ENCODE data around the gene LYL1. TPM values are rescaled to one million over a fixed set of nuclear protein-coding genes. Genes with fewer than 3 reads are reported as not detected.

Gene LYL1
- total RNA-seq, 1 experiment from 2014 or later, result 0.63 TPM

DNA sequence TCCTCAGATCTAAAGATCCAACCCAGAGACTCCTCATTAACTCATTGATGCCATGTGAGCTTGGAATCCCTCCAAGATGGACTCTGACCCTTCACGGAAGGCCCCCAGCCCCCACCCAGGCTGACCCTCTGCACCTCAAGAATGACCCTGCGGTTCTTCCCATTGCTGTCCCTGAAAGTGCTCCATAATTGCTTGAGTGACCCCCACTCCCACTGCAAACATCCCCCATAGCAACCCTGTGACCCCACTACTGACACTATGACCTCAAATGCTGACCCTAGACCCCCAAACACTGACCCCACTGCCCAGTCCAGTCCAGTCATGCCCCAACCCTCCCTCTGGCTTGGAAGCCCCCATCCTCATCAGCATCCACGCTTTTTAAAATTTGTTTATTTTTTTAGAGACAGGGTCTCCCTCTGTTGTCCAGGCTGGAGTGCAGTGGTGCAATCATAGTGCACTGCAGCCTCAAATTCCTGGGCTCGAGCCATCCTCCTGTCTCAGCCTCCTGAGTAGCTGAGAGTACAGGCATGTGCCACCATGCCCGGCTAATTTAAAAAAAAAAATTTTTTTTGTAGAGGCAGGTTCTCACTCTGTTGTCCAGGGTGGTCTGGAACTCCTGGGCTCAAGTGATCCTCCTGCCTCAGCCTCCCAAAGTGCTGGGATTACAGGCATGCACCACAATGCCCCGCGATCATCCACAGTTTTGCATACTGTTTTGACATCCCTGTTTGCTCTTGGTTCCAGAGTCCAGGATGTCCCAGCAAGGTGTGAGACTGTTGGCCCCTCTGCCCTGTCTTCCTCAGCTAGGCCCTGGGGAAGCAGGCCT, 855 bp downstream of the LYL1 start:
- H3K4me1 ChIP-seq (ENCODE audit: insufficient read depth, low read length), result no peaks in the 10 kb centered on the region
- WGBS (ENCODE audit: extremely low coverage, insufficient read length, low lambda C conversion rate), result no CpG with 5 or more reads among the region's 7 CpGs
- no peak overlapping the region for H3T11ph ChIP-seq (ENCODE audit: low read length)
- H3K9me3 ChIP-seq (ENCODE audit: control insufficient read depth, low read depth, low read length), result no peaks in the 10 kb centered on the region
- TF ChIP-seq CTCF (conservative IDR thresholded peaks at IDR 0.05), result no peak
- DNase-seq, result no peak
- no peak overlapping the region for H4K5ac ChIP-seq (ENCODE audit: insufficient read length, low read depth, low read length)
- no peak overlapping the region for H3K56ac ChIP-seq (ENCODE audit: insufficient read length, low read depth, low read length)
- peaks cover 0 to 3% (median 2%) of the 10 kb centered on the region in 3 experiments; a peak in 3 of 7 replicates for H3K36me3 Mint-ChIP-seq (ENCODE audit: insufficient read depth in 1 of 3, low read depth in 3 of 3)
- H2BK120ac ChIP-seq (ENCODE audit: low read depth, low read length, poor library complexity, severe bottlenecking), result no peak overlapping the region
- H2BK5ac ChIP-seq (ENCODE audit: insufficient read length, low read length), result no peak overlapping the region
- no peak overlapping the region for H3K4ac ChIP-seq (ENCODE audit: low read depth, low read length)
- peaks cover 58% of the 10 kb centered on the region for H3K27me3 Mint-ChIP-seq (ENCODE audit: low read depth)
- no peak overlapping the region for H3K27ac ChIP-seq (ENCODE audit: insufficient read length, low read depth, low read length)
- H3K27ac Mint-ChIP-seq, result no peak overlapping the region
- H3K23me2 ChIP-seq (ENCODE audit: insufficient read length, low read depth, low read length, poor library complexity, severe bottlenecking), result peaks cover 3% of the 10 kb centered on the region
- H3K4me3 Mint-ChIP-seq, result peak overlapping the region; percentile 7 to 68; a peak in 3 of 5 replicates
- no peak overlapping the region for H2BK20ac ChIP-seq (ENCODE audit: low read depth, low read length, poor library complexity, severe bottlenecking)
- no peak overlapping the region for H3K18ac ChIP-seq (ENCODE audit: insufficient read length, low read depth, low read length)
- no peak overlapping the region for H2BK15ac ChIP-seq (ENCODE audit: low read depth, low read length)
- H3K9me3 Mint-ChIP-seq, result peaks cover 7% of the 10 kb centered on the region in 2 experiments; a peak in 4 of 5 replicates
- H2AK5ac ChIP-seq (ENCODE audit: insufficient read length, low read length), result no peak overlapping the region
- no peak overlapping the region for H3K23ac ChIP-seq (ENCODE audit: insufficient read length, low read depth, low read length)
- no peak overlapping the region for H3K14ac ChIP-seq (ENCODE audit: insufficient read depth, low read length)
- H3K79me2 ChIP-seq (ENCODE audit: insufficient read depth, low read length), result no peaks in the 10 kb centered on the region
- H4K20me1 ChIP-seq (ENCODE audit: control insufficient read depth, insufficient read depth, insufficient read length), result peaks cover 3% of the 10 kb centered on the region
- no peak overlapping the region for H4K8ac ChIP-seq (replicated peaks; ENCODE audit: insufficient read length, low read depth, low read length)
- peaks cover 16 to 29% of the 10 kb centered on the region in 2 experiments for H3K4me1 Mint-ChIP-seq
- H3K79me1 ChIP-seq (ENCODE audit: insufficient read depth, low read depth, low read length, poor library complexity, severe bottlenecking), result no peaks in the 10 kb centered on the region
- no peak overlapping the region for H2BK12ac ChIP-seq (ENCODE audit: insufficient read length, low read depth, low read length)
- H4K91ac ChIP-seq (ENCODE audit: insufficient read length, low read depth, low read length), result no peak overlapping the region
- no peak overlapping the region for H3K9ac ChIP-seq (ENCODE audit: extremely low read depth, insufficient read length, low read length)
- no peak overlapping the region for H2AFZ ChIP-seq (ENCODE audit: low read length)
- H3K4me2 ChIP-seq (ENCODE audit: insufficient read depth, insufficient read length, low read length), result no peak overlapping the region
- peaks cover 33% of the 10 kb centered on the region; the same call in 1 of the 2 replicates for H3K27me3 ChIP-seq (ENCODE audit: insufficient read depth, low read length)

Data from H9 (cell line).